NK-92 (cell line): ENCODE measurements around the gene DNAJB12.
A peak's percentile ranks its signal among the peaks of the same experiment; 100 is the strongest.
"Not testable (repeated sequence)": the region's sequence is repeated elsewhere in the genome, so short reads cannot be mapped to it uniquely, and the experiment has no call there.

Experiments
- DNase-seq: peaks from one replicate; lab custom pipeline; 2025; ENCODE audit not compliant: unreplicated experiment; lab: John Stamatoyannopoulos, UW

Gene DNAJB12

GRCh38 chr10:72354356-72355213 is at the start of gene DNAJB12:
TSS of gene DNAJB12 (minus strand) at chr10:72354919. CDS start at chr10:72354897, 22 bp downstream.
- peak; percentile 23 for DNase-seq

GRCh38 chr10:72395581-72395980 is 40.9 kb upstream of the DNAJB12 start:
- DNase-seq: not testable (repeated sequence)

GRCh38 chr10:72392571-72392970 is 37.9 kb upstream of the DNAJB12 start:
- DNase-seq: no peak

GRCh38 chr10:72390764-72391163 is 36.0 kb upstream of the DNAJB12 start:
- no peak for DNase-seq

- no peak for DNase-seq
Measured at GRCh38 chr10:72389716-72390115, 35.0 kb upstream of the DNAJB12 start.

GRCh38 chr10:72389014-72389413 is 34.3 kb upstream of the DNAJB12 start:
- DNase-seq: no peak

GRCh38 chr10:72388062-72388461 is 33.3 kb upstream of the DNAJB12 start:
- no peak for DNase-seq

- no peak for DNase-seq
Measured at GRCh38 chr10:72386916-72387586, 32.3 kb upstream of the DNAJB12 start.

- DNase-seq: no peak
Measured at GRCh38 chr10:72385724-72386123, 31.0 kb upstream of the DNAJB12 start.

GRCh38 chr10:72384982-72385381 is 30.3 kb upstream of the DNAJB12 start:
- not testable (repeated sequence) for DNase-seq

GRCh38 chr10:72379776-72380175 is 25.1 kb upstream of the DNAJB12 start:
- DNase-seq: no peak

GRCh38 chr10:72379062-72379461 is 24.3 kb upstream of the DNAJB12 start:
- no peak for DNase-seq

- DNase-seq: no peak
Measured at GRCh38 chr10:72375585-72375984, 20.9 kb upstream of the DNAJB12 start.

GRCh38 chr10:72375173-72375572 is 20.5 kb upstream of the DNAJB12 start:
- no peak for DNase-seq

GRCh38 chr10:72370201-72370722 is 15.5 kb upstream of the DNAJB12 start:
- DNase-seq: no peak

GRCh38 chr10:72367301-72367960 is 12.7 kb upstream of the DNAJB12 start:
- no peak for DNase-seq

- no peak for DNase-seq
Measured at GRCh38 chr10:72365106-72365895, 10.6 kb upstream of the DNAJB12 start.

- DNase-seq: peak; percentile 23
Measured at GRCh38 chr10:72364239-72364777, 9.6 kb upstream of the DNAJB12 start.

- no peak for DNase-seq
Measured at GRCh38 chr10:72356987-72357386, 2.3 kb upstream of the DNAJB12 start.

- no peak for DNase-seq
Measured at GRCh38 chr10:72356115-72356514, 1.4 kb upstream of the DNAJB12 start.

GRCh38 chr10:72355214-72355555 is 466 bp upstream of the DNAJB12 start:
- no peak for DNase-seq
